SK-N-SH treated with all-trans-retinoic acid at 6 μM for 48 hours (cell line): ENCODE data around the gene MADD.

ENCODE experiments used
- PPARA ChIP-seq: fragments of 250-450 bp; sonication (Bioruptor Pico); IDR thresholded peaks from 2 replicates; pipeline ENCODE4 v1.5.0; 2020; ENCODE audit warnings: mild to moderate bottlenecking, borderline replicate concordance
- RARB ChIP-seq: fragments of 250-450 bp; sonication (Bioruptor Pico); IDR thresholded peaks from 2 replicates; pipeline ENCODE4 v1.8.0; 2021; ENCODE audit warnings: mild to moderate bottlenecking, moderate library complexity
- ZFP30 ChIP-seq: fragments of 450-650 bp; formaldehyde crosslinking; IDR thresholded peaks from 2 replicates; pipeline ENCODE4 v1.5.0; 2022; ENCODE audit warnings: mild to moderate bottlenecking, moderate library complexity

DNA sequence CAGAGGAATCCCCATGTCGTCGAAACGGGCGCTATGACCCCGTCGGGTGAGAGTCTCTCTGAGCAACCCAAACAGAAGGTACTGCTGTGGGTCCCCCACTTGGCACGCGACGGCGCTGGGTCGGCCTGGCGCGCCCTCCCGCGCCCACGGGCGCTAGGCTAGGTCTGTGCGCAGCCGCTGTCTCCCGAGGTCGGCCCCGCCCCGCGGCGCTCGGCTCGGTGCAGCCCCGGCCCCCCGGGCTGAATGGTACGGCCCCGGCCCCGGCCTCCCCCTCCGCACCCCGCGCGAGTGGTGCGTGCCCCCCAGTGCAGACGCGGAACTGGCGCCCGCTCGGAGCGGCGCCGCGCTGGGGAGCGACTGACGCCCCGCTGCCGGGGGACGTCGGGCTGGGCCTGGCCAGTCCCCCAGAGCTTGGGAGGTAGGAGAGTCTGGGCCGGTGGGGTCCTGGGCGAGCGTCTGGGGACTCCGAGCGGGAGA is at the start of gene MADD:
- TF ChIP-seq PPARA (no peak), ZFP30 (CRISPR knock-in tag) (no peak), RARB (no peak)
